Kidney tubule cell (primary cell): Measurements from ENCODE around the gene UBA6.

Experiments
- DNase-seq: peaks from one replicate; pipeline ENCODE4 v3.0.0-alpha.2; 2018; ENCODE audit warnings: low spot score

The UBA6 gene

DNA sequence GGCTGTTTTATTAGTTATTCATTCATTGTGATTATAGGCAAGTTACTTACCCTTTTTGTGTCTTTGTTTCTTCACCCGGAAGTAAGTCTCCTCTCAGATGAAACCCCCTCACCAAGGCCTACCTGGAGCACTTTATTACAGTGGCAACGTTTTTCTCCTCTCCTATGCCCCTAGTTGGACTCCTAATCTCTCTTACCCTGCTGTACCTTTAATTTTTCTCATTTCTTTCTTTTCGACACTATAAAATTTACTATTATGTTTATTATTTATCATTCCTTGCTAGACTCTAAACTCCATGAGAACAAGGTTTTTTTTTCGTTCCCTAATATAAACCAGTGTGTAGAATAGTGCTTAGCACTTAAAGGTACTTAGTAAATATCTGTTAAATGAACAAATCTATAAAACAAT is 124.9 kb downstream of the UBA6 start:
- DNase-seq: no peak

DNA sequence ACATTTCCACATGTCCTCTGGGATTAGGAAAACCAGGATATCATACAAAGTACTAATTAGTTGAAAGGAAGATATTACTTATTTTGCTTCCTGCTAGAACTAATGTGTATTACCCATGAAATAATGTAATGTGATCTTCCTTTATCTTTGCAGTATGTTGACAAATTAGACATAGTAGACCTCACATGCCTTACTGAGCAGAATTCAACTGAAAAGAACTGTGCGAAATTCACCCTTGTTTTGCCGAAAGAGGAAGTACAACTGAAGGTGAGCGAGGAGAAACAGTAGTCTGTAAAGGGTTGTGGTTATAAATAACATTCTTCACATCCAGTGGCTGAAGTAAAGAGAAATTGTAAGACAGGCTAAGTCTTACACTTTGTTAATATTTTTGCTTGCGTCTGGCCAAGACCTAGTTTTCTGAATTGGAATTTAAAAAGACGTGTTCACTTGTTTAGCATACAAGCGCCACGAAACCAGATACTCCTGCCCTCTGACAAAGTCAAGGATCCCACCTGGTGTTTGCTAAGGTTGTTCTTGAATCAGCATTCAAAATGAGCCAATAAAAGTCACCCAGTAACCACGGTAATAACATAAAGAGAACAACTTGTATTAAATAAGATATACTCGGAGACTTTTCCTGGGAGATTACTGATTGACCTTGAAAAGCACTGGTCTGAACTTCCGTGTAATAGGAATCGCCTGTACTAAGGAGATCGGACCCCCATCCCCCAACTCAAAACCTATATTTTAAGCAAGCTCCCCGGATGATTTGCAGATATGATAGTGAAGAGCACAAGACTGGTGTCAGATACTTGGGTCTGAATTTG is 125.5 kb downstream of the UBA6 start:
- DNase-seq: peak; percentile 53

DNA sequence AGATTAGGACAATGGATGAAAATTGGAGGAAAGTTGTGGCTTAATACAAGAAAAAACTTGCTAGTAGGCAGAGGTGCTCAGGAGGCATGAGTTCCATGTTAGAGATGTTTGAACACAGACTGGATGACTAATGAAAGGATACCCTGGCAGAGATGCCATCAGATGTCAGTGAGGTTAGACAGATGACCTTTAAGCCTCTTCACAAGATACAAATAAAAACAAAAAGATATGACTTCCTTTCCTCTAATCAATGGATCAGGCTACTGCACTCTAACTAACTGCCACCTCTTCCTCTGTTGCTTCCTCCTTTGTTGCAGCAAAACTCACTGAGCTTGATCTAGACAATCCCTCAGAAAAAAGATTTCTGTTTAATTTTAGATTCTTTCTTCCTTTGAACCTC is 127.8 kb downstream of the UBA6 start:
- peak; percentile 7 for DNase-seq

DNA sequence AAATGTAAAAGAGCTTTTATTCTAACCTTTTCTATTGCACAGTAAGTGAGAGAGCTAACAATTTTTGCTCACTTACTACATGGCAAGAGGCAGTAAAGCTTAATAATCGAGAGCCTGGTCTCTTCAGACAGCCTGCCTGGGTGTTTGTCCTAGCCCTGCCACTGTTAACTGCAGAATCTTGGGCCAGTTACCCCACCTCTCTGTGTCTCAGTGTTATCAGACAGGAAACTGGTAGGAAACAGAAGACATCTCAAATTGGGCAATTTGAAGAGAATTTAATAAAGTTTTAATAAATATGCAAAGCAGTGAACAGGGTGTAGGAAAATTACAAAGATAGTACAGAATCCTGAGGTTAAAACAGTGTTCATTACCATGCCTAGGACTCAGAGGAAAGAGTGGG is 129.0 kb downstream of the UBA6 start:
- DNase-seq: no peak

DNA sequence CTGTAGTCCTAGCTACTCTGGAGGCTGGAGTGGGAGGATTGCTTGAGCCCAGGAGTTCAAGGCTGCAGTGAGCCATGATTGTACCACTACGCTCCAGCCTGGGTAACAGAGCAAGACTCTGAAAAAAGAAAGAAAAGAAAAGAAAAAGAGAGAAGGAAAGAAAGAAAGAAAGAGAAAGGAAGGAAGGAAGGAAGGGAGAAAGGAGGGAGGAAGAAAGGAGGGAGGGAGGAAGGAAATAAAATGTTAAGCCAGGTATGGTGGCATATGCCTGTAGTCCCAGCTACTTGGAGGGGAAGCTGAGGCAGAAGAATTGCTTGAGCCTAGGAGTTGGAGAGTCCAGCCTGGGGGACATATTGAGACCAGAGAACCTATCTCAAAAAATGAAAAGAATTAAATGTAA is 130.4 kb downstream of the UBA6 start:
- no peak for DNase-seq

DNA sequence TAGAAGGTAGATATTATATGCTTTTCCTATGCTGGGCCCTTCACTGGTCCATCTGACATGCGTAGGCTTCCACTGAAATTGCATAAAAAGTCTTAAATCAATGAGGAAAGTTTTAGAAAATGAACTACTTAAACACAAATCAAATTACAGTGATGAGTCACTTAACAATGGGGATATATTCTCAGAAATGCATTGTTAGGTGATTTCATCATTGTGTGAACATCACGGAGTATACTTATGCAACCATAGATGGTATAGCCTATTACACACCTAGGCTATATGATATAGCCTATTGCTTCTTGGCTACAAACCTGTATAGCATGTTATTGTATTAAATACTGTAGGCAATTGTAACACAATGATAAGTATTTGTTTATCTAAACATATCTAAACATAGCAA is 132.1 kb downstream of the UBA6 start:
- no peak for DNase-seq

DNA sequence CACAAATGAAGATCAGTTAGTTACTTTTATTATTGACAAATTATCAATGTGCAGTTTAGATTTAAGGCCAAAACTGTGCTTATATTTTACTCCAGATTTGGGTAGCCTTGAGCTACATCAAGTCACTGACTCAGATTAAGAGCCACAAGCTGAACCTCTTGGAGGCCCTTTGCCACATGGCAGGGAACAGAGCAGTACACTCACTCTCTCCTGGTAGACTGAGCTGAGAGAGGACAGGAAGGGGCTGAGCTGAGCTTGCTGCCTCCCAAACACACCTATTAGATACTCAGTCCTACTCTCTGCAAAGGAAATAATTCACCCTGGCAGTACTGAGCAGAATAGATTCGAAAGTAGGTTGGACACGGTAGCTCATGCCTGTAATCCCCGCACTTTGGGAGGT is 134.6 kb downstream of the UBA6 start:
- DNase-seq: no peak

DNA sequence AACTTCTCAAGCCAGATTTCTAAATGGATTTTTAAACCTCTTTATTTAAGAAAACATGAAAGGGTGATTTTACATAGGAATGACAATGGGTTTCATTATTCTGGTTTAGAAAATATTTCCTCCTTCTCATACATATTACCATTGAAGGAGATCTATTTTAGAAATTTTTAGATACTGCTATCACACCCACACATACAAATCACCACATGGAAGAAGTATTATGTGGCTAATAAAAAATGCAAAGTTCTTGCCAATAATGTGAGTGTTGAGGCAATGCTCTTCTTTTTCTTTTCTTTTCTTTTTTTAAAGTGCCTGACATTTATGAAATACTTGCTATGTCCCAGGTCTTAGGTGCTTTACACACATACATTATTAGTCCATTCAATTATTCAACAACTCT is 135.7 kb downstream of the UBA6 start:
- DNase-seq: no peak
